Measurements from ENCODE around the gene WDR4.
"Not testable (repeated sequence)": the region's sequence is repeated elsewhere in the genome, so short reads cannot be mapped to it uniquely, and the experiment has no call there.

DNA sequence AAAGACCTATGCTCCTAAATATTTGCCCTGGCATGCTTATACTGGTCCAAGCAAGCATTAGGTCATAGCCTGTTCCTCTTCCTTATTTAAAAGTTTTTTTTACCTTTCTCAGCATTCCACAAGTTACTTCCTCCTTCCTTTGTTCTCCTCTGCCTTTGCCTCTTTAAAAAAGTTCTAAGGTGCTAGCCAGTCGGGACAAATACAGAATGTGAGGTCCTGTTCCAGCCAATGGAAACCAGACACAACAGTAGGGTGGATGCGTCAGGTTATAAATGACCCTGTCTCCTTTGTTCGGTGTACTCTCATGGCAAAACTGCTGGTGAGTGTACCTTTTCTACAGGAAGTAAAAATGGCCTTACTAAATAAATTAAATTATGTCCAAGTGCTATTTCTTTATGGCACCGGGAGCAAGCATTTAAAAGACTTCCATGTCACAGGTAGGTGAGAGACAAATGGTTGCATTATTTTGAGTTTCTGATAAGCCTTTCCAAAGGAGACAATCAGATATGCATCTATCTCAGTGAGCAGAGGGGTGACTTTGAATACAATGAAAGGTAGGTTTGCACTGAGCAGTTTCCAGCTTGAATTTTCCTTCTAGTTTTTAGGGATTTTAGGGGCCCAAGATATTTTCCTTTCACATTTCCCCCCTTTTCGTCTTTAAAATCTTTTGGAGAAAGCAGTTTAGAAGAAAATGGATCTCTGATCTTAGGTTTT, 66.7 kb downstream of the WDR4 start:
- TF ChIP-seq, protein P1, sequence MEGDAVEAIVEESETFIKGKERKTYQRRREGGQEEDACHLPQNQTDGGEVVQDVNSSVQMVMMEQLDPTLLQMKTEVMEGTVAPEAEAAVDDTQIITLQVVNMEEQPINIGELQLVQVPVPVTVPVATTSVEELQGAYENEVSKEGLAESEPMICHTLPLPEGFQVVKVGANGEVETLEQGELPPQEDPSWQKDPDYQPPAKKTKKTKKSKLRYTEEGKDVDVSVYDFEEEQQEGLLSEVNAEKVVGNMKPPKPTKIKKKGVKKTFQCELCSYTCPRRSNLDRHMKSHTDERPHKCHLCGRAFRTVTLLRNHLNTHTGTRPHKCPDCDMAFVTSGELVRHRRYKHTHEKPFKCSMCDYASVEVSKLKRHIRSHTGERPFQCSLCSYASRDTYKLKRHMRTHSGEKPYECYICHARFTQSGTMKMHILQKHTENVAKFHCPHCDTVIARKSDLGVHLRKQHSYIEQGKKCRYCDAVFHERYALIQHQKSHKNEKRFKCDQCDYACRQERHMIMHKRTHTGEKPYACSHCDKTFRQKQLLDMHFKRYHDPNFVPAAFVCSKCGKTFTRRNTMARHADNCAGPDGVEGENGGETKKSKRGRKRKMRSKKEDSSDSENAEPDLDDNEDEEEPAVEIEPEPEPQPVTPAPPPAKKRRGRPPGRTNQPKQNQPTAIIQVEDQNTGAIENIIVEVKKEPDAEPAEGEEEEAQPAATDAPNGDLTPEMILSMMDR (IDR thresholded peaks at IDR 0.05), result not testable (repeated sequence)
- TF ChIP-seq, protein P2, sequence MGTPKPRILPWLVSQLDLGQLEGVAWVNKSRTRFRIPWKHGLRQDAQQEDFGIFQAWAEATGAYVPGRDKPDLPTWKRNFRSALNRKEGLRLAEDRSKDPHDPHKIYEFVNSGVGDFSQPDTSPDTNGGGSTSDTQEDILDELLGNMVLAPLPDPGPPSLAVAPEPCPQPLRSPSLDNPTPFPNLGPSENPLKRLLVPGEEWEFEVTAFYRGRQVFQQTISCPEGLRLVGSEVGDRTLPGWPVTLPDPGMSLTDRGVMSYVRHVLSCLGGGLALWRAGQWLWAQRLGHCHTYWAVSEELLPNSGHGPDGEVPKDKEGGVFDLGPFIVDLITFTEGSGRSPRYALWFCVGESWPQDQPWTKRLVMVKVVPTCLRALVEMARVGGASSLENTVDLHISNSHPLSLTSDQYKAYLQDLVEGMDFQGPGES (IDR thresholded peaks at IDR 0.05; ENCODE audit: low read depth, low read length), result not testable (repeated sequence)
- not testable (repeated sequence) for TF ChIP-seq RAD21 (IDR thresholded peaks at IDR 0.05; ENCODE audit: low read length); FOXJ3 (CRISPR knock-in tag; IDR thresholded peaks at IDR 0.05); TCF12 (IDR thresholded peaks at IDR 0.05); EP300 (IDR thresholded peaks at IDR 0.05; ENCODE audit: borderline replicate concordance in 1 of 2, low read depth in 1 of 2, low read length in 1 of 2); SIN3A (IDR thresholded peaks at IDR 0.05; ENCODE audit: borderline replicate concordance, low read depth, low read length); YY1 (IDR thresholded peaks at IDR 0.05; ENCODE audit: low read depth); SMC3 (IDR thresholded peaks at IDR 0.05; ENCODE audit: low read depth, low read length)
- TF ChIP-seq, protein P3, sequence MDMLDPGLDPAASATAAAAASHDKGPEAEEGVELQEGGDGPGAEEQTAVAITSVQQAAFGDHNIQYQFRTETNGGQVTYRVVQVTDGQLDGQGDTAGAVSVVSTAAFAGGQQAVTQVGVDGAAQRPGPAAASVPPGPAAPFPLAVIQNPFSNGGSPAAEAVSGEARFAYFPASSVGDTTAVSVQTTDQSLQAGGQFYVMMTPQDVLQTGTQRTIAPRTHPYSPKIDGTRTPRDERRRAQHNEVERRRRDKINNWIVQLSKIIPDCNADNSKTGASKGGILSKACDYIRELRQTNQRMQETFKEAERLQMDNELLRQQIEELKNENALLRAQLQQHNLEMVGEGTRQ (IDR thresholded peaks at IDR 0.05; ENCODE audit: borderline replicate concordance, low read depth, low read length), result not testable (repeated sequence)
